GM18505 (cell line): ENCODE results near the gene CAV2.

Experiments used
- ATAC-seq: cut with Tn5 transposase; IDR thresholded peaks from one replicate; pipeline ENCODE4 v1.9.1; 2021; ENCODE audit not compliant: unreplicated experiment
- POLR2A ChIP-seq: IDR thresholded peaks from 4 replicates; pipeline ENCODE4 v1.6.1; 2011; ENCODE audit warnings: borderline replicate concordance; ENCODE audit not compliant: insufficient read depth, insufficient read length; ENCODE audit errors: extremely low read depth

The CAV2 gene

GRCh38 chr7:116549370-116549769 lies 49.8 kb downstream of the CAV2 start:
- TF ChIP-seq POLR2A = no peak
- ATAC-seq = no peak

GRCh38 chr7:116551692-116552091 lies 52.2 kb downstream of the CAV2 start:
- no peak for TF ChIP-seq POLR2A
- ATAC-seq = no peak

GRCh38 chr7:116552602-116553001 lies 53.1 kb downstream of the CAV2 start:
- no peak for TF ChIP-seq POLR2A
- no peak for ATAC-seq

GRCh38 chr7:116553168-116553964 lies 53.8 kb downstream of the CAV2 start:
- no peak for ATAC-seq
- TF ChIP-seq POLR2A = no peak

- ATAC-seq = no peak
- no peak for TF ChIP-seq POLR2A
Measured at GRCh38 chr7:116554436-116554835, 54.9 kb downstream of the CAV2 start.

DNA sequence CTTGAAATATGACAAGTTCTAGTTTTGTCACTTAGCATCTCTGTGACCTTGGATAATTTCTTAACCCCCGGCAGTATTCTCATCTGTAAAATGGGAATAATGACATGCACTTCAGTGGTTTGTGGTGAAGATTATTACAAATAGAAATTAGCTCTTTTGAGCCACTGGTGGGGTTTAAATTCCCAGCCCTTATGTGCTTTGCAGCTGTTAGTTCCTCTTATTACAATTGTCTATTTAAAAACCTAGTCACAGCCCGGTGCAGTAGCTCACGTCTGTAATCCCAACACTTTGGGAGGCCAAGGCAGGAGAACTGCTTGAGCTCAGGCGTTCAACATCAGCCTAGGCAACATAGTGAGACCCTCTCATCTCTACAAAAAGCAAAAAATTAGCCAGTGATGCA lies 55.4 kb downstream of the CAV2 start:
- no peak for ATAC-seq
- no peak for TF ChIP-seq POLR2A

- no peak for TF ChIP-seq POLR2A
- ATAC-seq = no peak
Measured at GRCh38 chr7:116557066-116557585, 57.6 kb downstream of the CAV2 start.

DNA sequence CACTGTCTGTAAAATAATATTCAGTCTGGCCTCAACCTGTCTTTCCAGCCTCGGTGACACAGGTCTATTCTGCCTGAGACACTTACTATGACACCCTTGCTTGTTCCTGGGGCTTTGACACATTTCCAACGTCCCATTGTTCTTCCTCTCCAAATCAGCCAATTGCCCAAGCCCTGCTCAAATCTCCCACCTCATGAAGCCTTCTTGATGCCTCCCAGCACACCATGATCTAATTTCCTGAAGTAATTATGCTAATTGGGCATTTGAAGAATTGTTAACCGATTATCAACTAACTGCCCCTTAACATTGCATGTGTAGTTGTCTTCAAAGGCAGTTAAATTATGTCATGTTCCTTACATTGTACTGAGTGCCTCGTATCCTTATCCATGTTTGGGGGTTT lies 58.4 kb downstream of the CAV2 start:
- no peak for TF ChIP-seq POLR2A
- no peak for ATAC-seq
